HepG2 (cell line): ENCODE data around the gene TCF12. TPM values are rescaled to one million over a fixed set of nuclear protein-coding genes. Genes with fewer than 3 reads are reported as not detected.

Experiments used
- ATAC-seq: fragments of 200-7000 bp; cut with Tn5 transposase; 3 replicates; pipeline ENCODE4 v1.9.1; 2020; ENCODE audit warnings: mild to moderate bottlenecking, moderate library complexity
- BruUV-seq: library from RNA; stranded (reverse); fragments of 400-500 nt; replicated peaks from 2 replicates; lab custom pipeline; 2021; lab: Mats Ljungman, UMichigan
- CTCF ChIA-PET: fragments of 300-600 bp; formaldehyde crosslinking; extraction: SDS; loops from one replicate; lab custom pipeline; 2021; ENCODE audit warnings: low total read pairs, inconsistent platforms, low intra/inter-chr PET ratio; lab: Yijun Ruan, JAX
- POLR2A ChIA-PET: fragments of 350-600 bp; sonication (Branson Sonifier 250); formaldehyde crosslinking; loops from one replicate; lab custom pipeline; 2020; ENCODE audit warnings: antibody characterized with exemption, inconsistent platforms; lab: Yijun Ruan, JAX
- DNase-seq: peaks from one replicate; pipeline ENCODE4 v3.0.0-alpha.2; 2015; ENCODE audit warnings: low spot score
- FAIRE-seq: peaks from 3 replicates; lab custom pipeline; 2011; peaks lifted over from hg19 to GRCh38; lab: Jason Lieb, UNC
- H2AFZ ChIP-seq: one replicate; pipeline ENCODE4 v1.6.1; 2011; ENCODE audit warnings: low read length, inconsistent platforms
- H3K27ac ChIP-seq: fragments of 300-600 bp; 3 replicates; pipeline ENCODE4 v1.8.0; 2011; ENCODE audit warnings: mixed run types, mild to moderate bottlenecking, mixed read lengths, low read length, inconsistent platforms; ENCODE audit not compliant: insufficient read depth; ENCODE audit errors: extremely low read length
- H3K27me3 ChIP-seq, 2 experiments: fragments of 200-600 bp in 1 of 2; 2 replicates in 1 of 2; 3 replicates in 1 of 2; pipeline versions ENCODE4 v1.6.0 to v1.8.0; 2011; ENCODE audit warnings: low read length in 2 of 2, mild to moderate bottlenecking in 2 of 2, moderate library complexity in 2 of 2, inconsistent platforms in 1 of 2; ENCODE audit not compliant: insufficient read depth in 2 of 2, control insufficient read depth in 1 of 2
- H3K36me3 ChIP-seq, 2 experiments: fragments of 200-600 bp in 1 of 2; replicated peaks in 1 of 2; 2 replicates in 1 of 2; 3 replicates in 1 of 2; pipeline versions ENCODE4 v1.5.1 to v1.8.0; 2011; ENCODE audit warnings: low read length in 2 of 2, inconsistent platforms in 1 of 2; ENCODE audit not compliant: insufficient read depth in 2 of 2, control insufficient read depth in 1 of 2
- H3K4me1 ChIP-seq: 2 replicates; pipeline ENCODE4 v1.5.1; 2012; ENCODE audit warnings: low read length, inconsistent platforms; ENCODE audit not compliant: insufficient read depth
- H3K4me2 ChIP-seq: 2 replicates; pipeline ENCODE4 v1.6.0; 2011; ENCODE audit warnings: low read depth, low read length, inconsistent platforms
- H3K4me3 ChIP-seq, 3 experiments: fragments of 200-600 bp in 1 of 3; sonication (generic), shearing (Covaris generic) in 1 of 3; replicated peaks in 1 of 3; 2 replicates each; pipeline ENCODE4 v1.5.1; 2011 to 2016; ENCODE audit warnings: low read length in 3 of 3, inconsistent platforms in 2 of 3, low read depth in 2 of 3, mild to moderate bottlenecking in 2 of 3, control low read depth in 1 of 3, mixed read lengths in 1 of 3; ENCODE audit not compliant: insufficient read depth in 1 of 3
- H3K79me2 ChIP-seq: one replicate; pipeline ENCODE4 v1.6.1; 2011; ENCODE audit warnings: low read length, inconsistent platforms; ENCODE audit not compliant: insufficient read depth
- H3K9ac ChIP-seq: 2 replicates; pipeline ENCODE4 v1.6.0; 2011; ENCODE audit warnings: mild to moderate bottlenecking, low read depth, low read length, inconsistent platforms; ENCODE audit not compliant: insufficient read depth
- H3K9me3 ChIP-seq: 2 replicates; pipeline ENCODE4 v1.5.1; 2012; ENCODE audit warnings: mild to moderate bottlenecking, low read length
- H4K20me1 ChIP-seq: 2 replicates; pipeline ENCODE4 v1.6.0; 2011; ENCODE audit warnings: inconsistent platforms, mild to moderate bottlenecking, low read length, moderate library complexity; ENCODE audit not compliant: insufficient read depth
- AKNA ChIP-seq: sonication (generic); formaldehyde crosslinking; IDR thresholded peaks from 2 replicates; pipeline ENCODE4 v1.4.0; 2020; ENCODE audit warnings: missing genetic modification reagents, borderline replicate concordance
- DMTF1 ChIP-seq: sonication (generic); formaldehyde crosslinking; IDR thresholded peaks from 2 replicates; pipeline ENCODE4 v1.4.0; 2020; ENCODE audit warnings: mild to moderate bottlenecking, missing genetic modification reagents
- JUND ChIP-seq: sonication (generic); formaldehyde crosslinking; IDR thresholded peaks from 2 replicates; pipeline ENCODE4 v1.8.0; 2022; ENCODE audit warnings: mild to moderate bottlenecking, missing genetic modification reagents
- NBN ChIP-seq: fragments of 450-650 bp; conservative IDR thresholded peaks from 2 replicates; pipeline ENCODE4 v1.6.1; 2017
- SMC3 ChIP-seq: IDR thresholded peaks from 2 replicates; pipeline ENCODE4 v1.6.1; 2011; ENCODE audit warnings: low read length, improper control_type of control experiment
- ZGPAT ChIP-seq: IDR thresholded peaks from 2 replicates; pipeline ENCODE4 v1.6.1; 2016; ENCODE audit warnings: mild to moderate bottlenecking
- ZNF431 ChIP-seq: sonication (generic); formaldehyde crosslinking; IDR thresholded peaks from 2 replicates; pipeline ENCODE4 v1.9.0; 2022; ENCODE audit warnings: missing genetic modification reagents, low read depth, mild to moderate bottlenecking, borderline replicate concordance
- ZNF558 ChIP-seq: sonication (generic); formaldehyde crosslinking; IDR thresholded peaks from 2 replicates; pipeline ENCODE4 v1.9.0; 2022; ENCODE audit warnings: mild to moderate bottlenecking, missing genetic modification reagents, borderline replicate concordance
- ZNF713 ChIP-seq: sonication (generic); formaldehyde crosslinking; IDR thresholded peaks from 2 replicates; pipeline ENCODE4 v1.4.0; 2020; ENCODE audit warnings: mild to moderate bottlenecking, missing genetic modification reagents
- WGBS: methylation state at CpG from one replicate; pipeline ENCODE4 v1.1.6; 2017; ENCODE audit warnings: low lambda C conversion rate; 5-methylcytosine and 5-hydroxymethylcytosine counted together
- in situ Hi-C: cut with HindIII; loops from 2 replicates; pipeline ENCODE4 v1.10.0; 2017; ENCODE audit warnings: low pct_unique_long_range_greater_than_20kb; ENCODE audit not compliant: extremely low pct_ligation_motif_present
- intact Hi-C: fragments of 100-400 bp; cut with micrococcal nuclease; formaldehyde crosslinking; loops from one replicate; pipeline ENCODE4 v1.10.0; 2022; ENCODE audit not compliant: unreplicated experiment
- polyA plus RNA-seq, 8 experiments: library from polyadenylated mRNA; depleted of rRNA in 3 of 8; stranded (reverse) in 7 of 8; unstranded in 1 of 8; fragments of >200 nt; fragmentation: Illumina TruSeq in 4 of 8; extraction: Trizol in 4 of 8; gene quantifications; 2 replicates each; pipeline versions ENCODE4 v1.2.1 to v1.2.3, GENCODE V29; 2011 to 2016; ENCODE audit warnings: low read depth in 4 of 8, missing spikeins in 1 of 8, mixed read lengths in 1 of 8; ENCODE audit not compliant: insufficient read depth in 1 of 8
- total RNA-seq, 5 experiments: library from RNA; depleted of rRNA; stranded (reverse); fragments of >200 nt; fragmentation: Illumina TruSeq; extraction: Trizol; gene quantifications; 2 replicates each; pipeline ENCODE4 v1.2.3, GENCODE V29; 2016; ENCODE audit warnings: low read depth in 1 of 5
- TF ChIP-seq, protein P1 (sequence below): sonication (generic); formaldehyde crosslinking; IDR thresholded peaks from 2 replicates; pipeline ENCODE4 v1.8.0; 2022; ENCODE audit warnings: mild to moderate bottlenecking, missing genetic modification reagents, moderate library complexity

TCF12 gene
- total and polyA plus RNA-seq, 2 of the 13 experiments (the other 11 are each of a cell fraction or from before 2014, with no cell fraction given), result 48.6 to 51.1 TPM

DNA sequence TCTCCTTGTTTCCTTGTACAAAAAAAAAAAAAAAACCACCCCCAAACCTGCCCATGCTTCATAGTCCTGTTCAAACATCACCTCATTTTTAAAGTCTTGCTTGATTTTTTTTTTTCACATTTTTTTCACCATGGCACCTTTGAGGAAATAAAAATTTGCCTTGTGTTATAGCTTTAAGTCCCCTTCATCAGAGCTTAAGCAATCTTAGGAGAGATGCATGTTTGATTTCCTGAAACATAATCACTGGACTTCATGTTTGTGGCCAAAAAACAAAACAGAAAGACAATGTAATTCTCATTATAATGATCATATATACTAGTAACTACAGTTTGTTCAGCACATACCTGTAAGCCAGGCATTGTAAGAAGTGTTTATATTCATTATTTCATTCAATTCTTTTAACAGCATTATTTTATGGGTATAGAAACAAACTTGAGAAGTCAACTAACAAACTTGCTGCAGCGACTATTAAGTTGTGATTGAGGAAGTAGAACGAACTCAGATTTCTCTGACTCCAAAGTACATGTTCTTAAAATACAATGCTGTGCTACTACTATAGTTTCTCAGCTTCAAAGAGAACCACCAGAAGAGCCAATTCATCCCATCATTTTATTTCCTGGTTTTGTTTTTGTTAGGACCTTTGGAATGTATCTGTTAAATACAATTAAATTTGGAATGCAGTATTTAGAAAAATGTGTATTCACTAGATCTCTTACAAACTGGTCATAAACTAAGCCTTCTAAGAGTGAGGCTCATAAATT, 203.8 kb downstream of the TCF12 start (continued):
- no peak for TF ChIP-seq ZGPAT
- TF ChIP-seq, all 625 proteins: peak for 0

GRCh38 chr15:57124036-57124435, 205.6 kb downstream of the TCF12 start:
- TF ChIP-seq NBN (no peak), AKNA (CRISPR knock-in tag) (no peak), JUND (CRISPR knock-in tag) (no peak), ZNF713 (no peak), DMTF1 (CRISPR knock-in tag) (no peak), SMC3 (no peak), ZNF431 (CRISPR knock-in tag) (no peak), ZNF558 (CRISPR knock-in tag) (no peak)
- TF ChIP-seq, protein P1, sequence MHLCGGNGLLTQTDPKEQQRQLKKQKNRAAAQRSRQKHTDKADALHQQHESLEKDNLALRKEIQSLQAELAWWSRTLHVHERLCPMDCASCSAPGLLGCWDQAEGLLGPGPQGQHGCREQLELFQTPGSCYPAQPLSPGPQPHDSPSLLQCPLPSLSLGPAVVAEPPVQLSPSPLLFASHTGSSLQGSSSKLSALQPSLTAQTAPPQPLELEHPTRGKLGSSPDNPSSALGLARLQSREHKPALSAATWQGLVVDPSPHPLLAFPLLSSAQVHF (CRISPR knock-in tag), result no peak
- no peak overlapping the region for H2AFZ ChIP-seq
- 100% methylated on average over 1 of the region's 1 CpG for WGBS
- no peak overlapping the region for H3K4me2 ChIP-seq
- ChIA-PET POLR2A (no interaction called here), CTCF (no interaction called here)
- no peak for ATAC-seq
- intact Hi-C loops (no loop called here), in situ Hi-C loops (no loop called here)
- no peaks in the 10 kb centered on the region for H3K9me3 ChIP-seq
- no peak overlapping the region for H3K9ac ChIP-seq
- no peak overlapping the region for H3K4me3 ChIP-seq
- no peaks in the 10 kb centered on the region for H3K79me2 ChIP-seq
- BruUV-seq, result no TSS peak
- H3K36me3 ChIP-seq, result peaks cover 5 to 7% of the 10 kb centered on the region in 2 experiments; a peak in 3 of 5 replicates
- no peak for DNase-seq
- no peaks in the 10 kb centered on the region for H4K20me1 ChIP-seq
- H3K4me1 ChIP-seq, result no peaks in the 10 kb centered on the region
- FAIRE-seq, result no peak
- no peaks in the 10 kb centered on the region for H3K27me3 ChIP-seq
- no peak overlapping the region for H3K27ac ChIP-seq
